Stimulated activated naive CD8-positive, alpha-beta T cell treated with anti-CD3 and anti-CD28 coated beads, Interleukin-15, amount 100 ng/mL, for 72 hours (primary cell): ENCODE results near the gene NME5.

Experiments used
- ATAC-seq: fragments of 150-1000 bp; cut with Tn5 transposase; 2 replicates; pipeline ENCODE4 v1.10.0; 2021; ENCODE audit warnings: mild to moderate bottlenecking, moderate library complexity
- DNase-seq, 2 donors: peaks; one replicate each; pipeline ENCODE4 v3.0.0; 2021 to 2022
- H3K27ac Mint-ChIP-seq, 2 donors: one replicate each; pipeline ENCODE4 v1.8.0; 2022; ENCODE audit warnings: mild to moderate bottlenecking in 2 of 2, mixed read lengths in 2 of 2, moderate library complexity in 2 of 2
- H3K27me3 Mint-ChIP-seq: one replicate; pipeline ENCODE4 v1.8.0; 2022; ENCODE audit warnings: mixed read lengths
- H3K4me1 Mint-ChIP-seq: one replicate; pipeline ENCODE4 v1.8.0; 2022; ENCODE audit warnings: mild to moderate bottlenecking, mixed read lengths
- H3K4me3 Mint-ChIP-seq, 2 donors: one replicate each; pipeline ENCODE4 v1.8.0; 2022; ENCODE audit warnings: mild to moderate bottlenecking in 2 of 2, mixed read lengths in 2 of 2, moderate library complexity in 1 of 2
- H3K9me3 Mint-ChIP-seq, 2 donors: one replicate each; pipeline ENCODE4 v1.8.0; 2022; ENCODE audit warnings: mixed read lengths in 2 of 2

Gene NME5, protein sequence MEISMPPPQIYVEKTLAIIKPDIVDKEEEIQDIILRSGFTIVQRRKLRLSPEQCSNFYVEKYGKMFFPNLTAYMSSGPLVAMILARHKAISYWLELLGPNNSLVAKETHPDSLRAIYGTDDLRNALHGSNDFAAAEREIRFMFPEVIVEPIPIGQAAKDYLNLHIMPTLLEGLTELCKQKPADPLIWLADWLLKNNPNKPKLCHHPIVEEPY

DNA sequence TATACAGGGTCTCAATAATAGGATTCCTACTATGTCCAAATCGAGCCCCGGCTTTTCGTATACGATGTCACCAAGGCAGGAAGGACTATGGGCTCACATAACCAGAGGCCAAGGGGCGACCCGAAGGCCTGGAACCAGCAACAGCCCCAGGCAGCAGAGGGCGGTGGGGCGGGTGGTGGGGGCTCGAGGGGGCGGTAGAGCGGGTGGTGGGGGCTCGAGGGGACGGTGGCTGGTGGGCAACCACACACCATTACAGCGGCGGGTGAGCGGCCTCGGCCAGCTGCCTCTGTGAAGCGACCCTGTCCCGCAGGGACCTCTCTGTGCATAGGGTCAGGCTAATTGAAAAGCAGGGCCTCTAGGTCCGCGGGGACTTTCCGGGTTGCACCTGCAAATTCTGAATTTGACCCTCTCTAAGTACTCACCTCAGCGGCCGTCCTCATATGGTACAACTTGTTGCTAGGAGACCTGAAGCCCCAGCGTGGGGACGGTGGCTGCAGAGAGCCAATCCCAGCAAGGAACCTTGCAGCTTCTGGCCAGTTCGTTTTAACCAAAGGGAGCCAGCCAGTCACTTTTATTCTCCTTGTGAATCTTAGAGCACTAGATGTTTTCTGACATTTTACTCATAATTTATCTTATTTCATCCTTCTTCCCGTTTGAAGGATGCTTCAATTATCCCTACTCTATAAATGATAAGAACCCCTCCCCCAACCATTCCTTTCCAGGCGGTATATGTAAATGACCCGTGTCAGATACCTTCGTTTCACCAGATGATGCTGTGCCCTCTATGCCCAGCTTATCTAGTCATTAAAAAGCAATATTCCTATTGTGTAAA is at the start of gene NME5:
Gene NME5 (minus strand): TSS at position 480 of the 832 bp plus-strand sequence. CDS start 648 bp downstream, outside the sequence.
- H3K4me1 Mint-ChIP-seq: no peaks in the 10 kb centered on the region
- H3K9me3 Mint-ChIP-seq: no peaks in the 10 kb centered on the region
- H3K4me3 Mint-ChIP-seq: peak within 1 kb of the TSS; percentile 32 to 49
- peak in 1 of 2 donors; percentile 16 for DNase-seq
- ATAC-seq: peak; percentile 58
- H3K27me3 Mint-ChIP-seq: peaks cover 12% of the 10 kb centered on the region
- H3K27ac Mint-ChIP-seq: no peak within 1 kb of the TSS

DNA sequence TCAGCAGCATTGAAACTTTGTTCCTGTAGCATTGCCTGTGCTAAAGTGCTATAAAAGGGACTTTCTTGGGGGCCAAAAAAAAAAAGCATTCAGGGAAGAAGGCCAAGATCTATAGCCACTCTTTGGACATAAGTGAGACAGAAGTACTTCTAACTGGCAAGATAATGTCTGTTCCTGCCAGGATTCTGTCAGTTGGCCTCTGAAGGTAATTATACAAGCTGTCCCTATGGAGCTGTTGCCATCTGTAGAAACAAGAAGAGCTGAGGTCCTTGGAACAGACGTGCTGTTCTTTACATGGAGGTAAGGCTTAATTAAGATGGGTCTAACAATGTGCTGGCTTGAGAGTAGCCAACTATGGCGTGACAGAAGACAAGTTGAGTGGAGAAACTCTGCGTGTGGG is 49.4 kb upstream of the NME5 start:
- H3K9me3 Mint-ChIP-seq: no peaks in the 10 kb centered on the region

DNA sequence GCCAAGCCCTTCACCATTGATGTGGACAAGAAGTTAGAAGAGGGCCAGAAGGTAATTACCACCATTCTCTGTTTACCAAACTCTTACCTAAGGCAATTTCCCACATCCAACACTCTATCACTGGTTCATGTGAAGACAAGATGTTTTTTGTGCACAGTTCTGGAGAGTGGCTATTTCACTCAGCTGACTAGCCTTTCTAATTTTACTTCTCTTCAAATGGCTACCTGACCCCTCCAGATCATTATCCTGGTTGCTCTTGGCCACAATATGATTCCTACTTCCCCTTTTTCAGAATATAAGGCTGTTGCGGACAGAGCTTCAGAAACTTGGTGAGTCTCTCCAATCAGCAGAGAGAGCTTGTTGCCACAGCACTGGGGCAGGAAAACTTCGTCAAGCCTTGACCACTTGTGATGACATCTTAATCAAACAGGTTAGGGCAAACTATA is 46.8 kb upstream of the NME5 start:
- ATAC-seq (no peak), DNase-seq (no peak)
- Mint-ChIP-seq H3K27me3 (no peaks in the 10 kb centered on the region), H3K4me3 (no peak overlapping the region), H3K27ac (peak overlapping the region in 1 of 2 donors; percentile 9), H3K4me1 (no peaks in the 10 kb centered on the region), H3K9me3 (no peaks in the 10 kb centered on the region)

More for the DNA sequence above, 49.4 kb upstream of the NME5 start:
- DNase-seq: no peak
- H3K4me3 Mint-ChIP-seq: no peak overlapping the region
- no peaks in the 10 kb centered on the region for H3K4me1 Mint-ChIP-seq
- H3K27ac Mint-ChIP-seq: peak overlapping the region; percentile 16 to 22
- ATAC-seq: no peak
- no peaks in the 10 kb centered on the region for H3K27me3 Mint-ChIP-seq

DNA sequence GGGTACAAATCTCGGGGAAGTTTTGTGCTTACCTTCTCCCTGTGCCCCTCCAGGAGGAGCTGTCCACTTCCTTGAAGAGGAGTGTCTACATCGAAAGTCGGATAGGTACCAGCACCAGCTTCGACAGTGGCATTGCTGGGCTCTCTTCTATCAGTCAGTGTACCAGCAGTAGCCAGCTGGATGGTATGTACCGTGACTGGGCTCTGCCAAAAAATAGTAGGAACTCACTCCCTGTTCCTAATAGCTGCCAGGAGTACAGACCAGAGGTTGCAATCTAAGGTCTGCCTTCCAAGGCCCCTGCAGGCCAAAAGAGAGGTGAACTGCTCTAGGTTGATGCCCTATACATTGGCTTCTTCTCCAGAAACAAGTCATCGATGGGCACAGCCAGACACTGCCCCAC is 43.6 kb upstream of the NME5 start:
- no peaks in the 10 kb centered on the region for H3K9me3 Mint-ChIP-seq
- no peak overlapping the region for H3K27ac Mint-ChIP-seq
- ATAC-seq (no peak), DNase-seq (no peak)
- H3K4me1 Mint-ChIP-seq: peaks cover under 1% of the 10 kb centered on the region
- no peaks in the 10 kb centered on the region for H3K27me3 Mint-ChIP-seq
- H3K4me3 Mint-ChIP-seq: no peak overlapping the region

DNA sequence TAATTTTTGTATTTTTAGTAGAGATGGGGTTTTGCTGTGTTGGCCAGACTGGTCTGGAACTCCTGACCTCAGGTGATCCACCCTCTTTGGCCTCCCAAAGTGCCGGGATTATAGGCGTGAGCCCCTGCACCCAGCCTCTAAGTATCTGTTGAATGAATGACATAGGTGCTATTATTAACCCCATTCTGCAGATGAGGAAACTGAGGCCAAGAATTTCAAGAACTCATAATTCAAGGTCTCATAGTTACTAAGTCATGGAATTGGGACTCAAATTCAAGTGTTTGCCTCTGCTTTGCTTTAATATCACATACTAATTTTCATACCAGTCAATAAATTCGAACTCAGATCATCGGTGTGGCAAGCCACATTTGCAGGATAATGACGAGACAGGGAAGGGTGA is 41.6 kb upstream of the NME5 start:
- no peak for DNase-seq
- no peak for ATAC-seq
- H3K27ac Mint-ChIP-seq: peak overlapping the region in 1 of 2 donors; percentile 53
- peaks cover 9% of the 10 kb centered on the region for H3K4me1 Mint-ChIP-seq
- no peaks in the 10 kb centered on the region for H3K9me3 Mint-ChIP-seq
- H3K27me3 Mint-ChIP-seq: no peaks in the 10 kb centered on the region
- peak overlapping the region in 1 of 2 donors; percentile 26 for H3K4me3 Mint-ChIP-seq

DNA sequence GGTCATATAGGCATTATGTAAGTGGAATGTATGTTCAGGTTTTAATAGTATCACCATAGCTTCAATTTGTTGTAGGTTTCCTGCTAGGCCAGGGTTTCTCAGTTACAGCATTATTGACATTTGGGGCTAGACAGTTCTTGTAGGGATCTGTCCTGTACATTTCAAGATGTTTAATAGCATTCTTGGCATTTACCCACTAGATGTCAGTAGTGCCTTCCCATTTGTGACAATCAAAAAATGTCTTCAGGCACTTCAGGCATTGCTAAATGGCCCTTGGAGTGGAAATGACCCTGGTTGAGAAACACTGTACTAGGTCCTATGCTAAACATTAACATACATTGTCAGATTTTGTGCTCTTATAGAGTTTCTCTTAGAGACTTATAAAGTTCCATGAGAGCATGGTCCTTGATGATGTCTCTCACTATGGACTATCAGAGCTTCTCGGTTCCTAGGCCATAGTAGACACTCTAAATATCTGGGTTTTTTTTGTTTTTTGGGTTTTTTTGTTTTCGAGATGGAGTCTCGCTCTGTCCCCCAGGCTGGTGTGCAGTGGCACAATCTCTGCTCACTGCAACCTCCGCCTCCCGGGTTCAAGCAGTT is 41.1 kb upstream of the NME5 start:
- Mint-ChIP-seq H3K4me3 (no peak overlapping the region), H3K4me1 (peaks cover 9% of the 10 kb centered on the region), H3K27me3 (no peaks in the 10 kb centered on the region), H3K9me3 (no peaks in the 10 kb centered on the region), H3K27ac (peak overlapping the region; percentile 19 to 64)
- peak; percentile 18 to 19 for DNase-seq
- peak; percentile 49 for ATAC-seq

DNA sequence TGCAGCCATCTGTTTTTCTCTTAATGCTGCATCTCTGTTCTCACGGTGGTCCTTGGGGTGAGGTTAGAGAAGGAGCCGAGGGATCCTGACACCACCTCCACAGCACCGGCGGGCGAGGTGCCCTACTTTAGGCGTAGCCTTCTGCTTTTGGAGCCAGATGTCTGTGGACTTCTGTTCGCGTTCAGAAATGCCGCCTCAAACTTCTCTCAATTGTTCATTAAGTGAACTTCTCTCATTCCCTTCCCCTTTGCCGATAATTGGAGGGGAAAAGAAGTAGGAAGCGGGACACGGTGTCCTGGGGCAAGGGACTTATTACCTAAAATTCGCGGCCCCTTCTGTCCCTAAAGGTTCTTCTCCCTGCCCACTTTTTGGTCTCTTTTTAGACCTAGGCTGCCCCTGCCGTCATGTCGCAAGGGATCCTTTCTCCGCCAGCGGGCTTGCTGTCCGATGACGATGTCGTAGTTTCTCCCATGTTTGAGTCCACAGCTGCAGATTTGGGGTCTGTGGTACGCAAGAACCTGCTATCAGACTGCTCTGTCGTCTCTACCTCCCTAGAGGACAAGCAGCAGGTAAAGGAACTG is 40.1 kb upstream of the NME5 start:
- Mint-ChIP-seq H3K27ac (peak overlapping the region in 1 of 2 donors; percentile 64), H3K27me3 (no peaks in the 10 kb centered on the region), H3K9me3 (no peaks in the 10 kb centered on the region), H3K4me1 (peaks cover 9% of the 10 kb centered on the region), H3K4me3 (no peak overlapping the region)
- ATAC-seq: no peak
- DNase-seq: peak; percentile 16 to 22

DNA sequence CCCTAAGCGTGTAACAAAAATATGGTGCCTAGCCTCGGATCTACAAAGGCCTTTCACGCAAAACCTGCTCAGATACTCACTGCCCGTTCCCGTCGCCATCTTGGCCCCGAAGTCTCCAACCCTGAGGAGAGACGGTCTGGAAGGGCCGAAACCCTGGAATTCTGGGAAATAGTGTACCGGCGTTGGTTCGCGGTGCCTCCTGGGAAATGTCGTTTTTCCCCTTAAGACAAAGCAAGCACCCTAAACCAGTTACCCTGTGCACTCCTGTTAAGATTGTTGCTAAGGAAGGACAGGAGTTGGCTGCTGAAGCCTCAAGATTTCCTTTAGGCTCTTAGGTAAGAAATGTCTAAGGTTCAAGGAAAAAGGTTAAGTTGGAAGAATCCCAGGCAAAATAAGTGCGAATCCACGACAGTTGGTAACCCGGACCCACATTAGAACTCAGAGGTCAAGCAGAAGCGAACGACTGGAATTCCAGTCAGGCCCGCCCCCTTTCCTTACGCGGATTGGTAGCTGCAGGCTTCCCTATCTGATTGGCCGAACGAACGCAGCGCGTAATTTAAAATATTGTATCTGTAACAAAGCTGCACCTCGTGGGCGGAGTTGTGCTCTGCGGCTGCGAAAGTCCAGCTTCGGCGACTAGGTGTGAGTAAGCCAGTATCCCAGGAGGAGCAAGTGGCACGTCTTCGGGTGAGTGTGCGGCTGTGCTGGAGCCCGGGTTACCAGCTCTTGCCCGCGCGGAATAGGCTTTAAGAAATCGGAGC is 39.5 kb upstream of the NME5 start, which contains the start of the genes BRD8 and KIF20A:
Gene BRD8 (minus strand): TSS at position 115 of the 761 bp plus-strand sequence. CDS start 16 bp downstream, at position 99.
Gene KIF20A (plus strand): TSS at position 597 of the 761 bp plus-strand sequence. CDS start 569 bp downstream, outside the sequence.
- no peak within 1 kb of the TSS for H3K4me3 Mint-ChIP-seq
- DNase-seq: peak; percentile 80 to 89
- peaks cover 9% of the 10 kb centered on the region for H3K4me1 Mint-ChIP-seq
- peak; percentile 92 for ATAC-seq
- H3K27me3 Mint-ChIP-seq: no peaks in the 10 kb centered on the region
- no peaks in the 10 kb centered on the region for H3K9me3 Mint-ChIP-seq
- peak within 1 kb of the TSS in 1 of 2 donors; percentile 64 for H3K27ac Mint-ChIP-seq

DNA sequence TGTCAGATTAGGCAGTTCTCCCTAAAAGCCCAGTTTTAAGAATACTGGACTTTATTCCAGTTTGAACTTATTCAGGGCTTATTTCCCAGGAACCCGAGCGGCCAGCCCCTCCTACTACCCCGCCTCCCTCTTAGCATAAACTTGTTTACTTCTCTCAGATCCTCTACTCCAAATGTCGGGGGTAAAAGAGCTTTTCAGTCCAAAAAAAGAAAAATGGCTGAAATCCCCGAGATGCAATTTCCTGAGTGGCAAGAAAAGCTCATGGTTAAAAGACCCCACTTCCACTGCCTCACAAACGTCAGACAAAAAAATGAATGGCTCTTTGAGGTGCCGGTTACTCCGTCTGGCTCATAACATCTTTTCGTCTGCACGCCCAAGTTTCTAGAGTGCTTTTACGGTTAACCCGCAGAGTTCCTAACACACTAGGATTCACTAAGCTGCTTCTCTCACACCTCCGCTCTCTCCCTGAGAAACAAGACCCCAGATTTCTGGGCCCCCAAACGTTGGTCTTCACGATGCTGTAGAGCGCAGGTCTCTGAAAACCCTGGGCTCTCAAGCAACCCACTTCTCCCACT is 38.8 kb upstream of the NME5 start:
- Mint-ChIP-seq H3K27ac (no peak overlapping the region), H3K4me1 (peaks cover 9% of the 10 kb centered on the region), H3K9me3 (no peaks in the 10 kb centered on the region), H3K4me3 (no peak overlapping the region), H3K27me3 (no peaks in the 10 kb centered on the region)
- ATAC-seq (peak; percentile 31), DNase-seq (peak in 1 of 2 donors; percentile 15)

DNA sequence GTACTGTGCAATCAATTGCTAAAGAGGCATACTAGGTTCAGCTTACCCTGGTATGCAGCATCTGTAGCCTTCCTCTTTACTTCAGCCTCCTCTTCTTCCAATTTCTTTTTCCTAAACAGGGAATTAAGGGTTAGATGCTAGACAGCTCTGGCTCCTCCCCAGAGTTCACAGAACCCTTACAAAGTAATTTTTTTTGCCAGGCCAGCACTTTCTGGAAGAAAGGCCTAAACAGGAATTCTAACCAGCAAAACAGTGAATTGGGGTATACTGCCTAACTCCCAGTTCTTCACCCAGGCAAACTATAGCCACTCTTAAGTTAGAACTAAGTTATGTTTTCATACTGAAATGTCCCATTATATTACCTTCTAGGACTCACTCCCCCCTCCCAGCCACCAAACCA is 31.1 kb upstream of the NME5 start:
- no peak for DNase-seq
- Mint-ChIP-seq H3K27me3 (no peaks in the 10 kb centered on the region), H3K4me3 (no peak overlapping the region), H3K4me1 (no peaks in the 10 kb centered on the region), H3K27ac (peak overlapping the region in 1 of 2 donors; percentile 19), H3K9me3 (no peaks in the 10 kb centered on the region)
- ATAC-seq: no peak

DNA sequence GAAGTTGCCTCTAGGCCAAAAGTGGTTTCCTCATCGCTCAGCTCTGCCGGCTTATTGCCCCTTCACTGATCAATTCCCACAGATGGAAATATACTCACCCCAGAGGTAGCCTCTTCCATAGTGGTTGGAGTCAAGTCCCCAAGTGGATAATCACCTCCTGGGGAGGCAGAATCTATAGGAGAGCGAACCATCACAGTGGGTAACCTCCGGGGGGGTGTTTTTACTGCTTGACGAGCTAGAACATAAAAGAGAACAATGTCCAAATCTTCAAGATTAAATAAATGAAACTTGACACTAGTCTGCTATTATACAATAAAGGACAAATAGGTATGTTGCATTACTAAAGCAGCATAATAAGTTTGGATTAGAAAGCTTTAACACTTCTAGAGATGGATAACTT is 29.9 kb upstream of the NME5 start:
- Mint-ChIP-seq H3K9me3 (no peaks in the 10 kb centered on the region), H3K4me3 (no peak overlapping the region), H3K27ac (no peak overlapping the region), H3K27me3 (no peaks in the 10 kb centered on the region), H3K4me1 (no peaks in the 10 kb centered on the region)
- ATAC-seq (no peak), DNase-seq (no peak)

DNA sequence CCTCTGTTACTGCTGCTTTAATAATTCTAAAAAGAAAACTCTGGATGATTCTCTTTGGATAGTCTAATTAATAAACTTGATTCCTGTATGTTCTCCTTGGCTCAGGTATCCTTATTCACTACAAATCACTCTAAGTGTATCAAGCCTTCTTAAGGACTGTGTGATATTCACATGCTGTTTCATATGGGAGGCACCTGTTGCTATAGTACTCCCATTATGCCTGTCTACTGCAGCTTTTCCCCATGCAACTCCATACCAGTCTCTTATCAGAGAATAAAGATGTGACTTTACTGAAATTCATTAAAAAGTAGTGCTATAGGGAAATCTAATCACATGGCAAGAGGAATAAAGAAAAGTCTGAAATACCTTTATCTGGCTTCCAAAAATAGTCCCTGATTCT is 24.5 kb upstream of the NME5 start:
- no peaks in the 10 kb centered on the region for H3K27me3 Mint-ChIP-seq
- DNase-seq: no peak
- H3K9me3 Mint-ChIP-seq: no peaks in the 10 kb centered on the region
- no peaks in the 10 kb centered on the region for H3K4me1 Mint-ChIP-seq
- no peak overlapping the region for H3K4me3 Mint-ChIP-seq
- ATAC-seq: no peak
- H3K27ac Mint-ChIP-seq: no peak overlapping the region

DNA sequence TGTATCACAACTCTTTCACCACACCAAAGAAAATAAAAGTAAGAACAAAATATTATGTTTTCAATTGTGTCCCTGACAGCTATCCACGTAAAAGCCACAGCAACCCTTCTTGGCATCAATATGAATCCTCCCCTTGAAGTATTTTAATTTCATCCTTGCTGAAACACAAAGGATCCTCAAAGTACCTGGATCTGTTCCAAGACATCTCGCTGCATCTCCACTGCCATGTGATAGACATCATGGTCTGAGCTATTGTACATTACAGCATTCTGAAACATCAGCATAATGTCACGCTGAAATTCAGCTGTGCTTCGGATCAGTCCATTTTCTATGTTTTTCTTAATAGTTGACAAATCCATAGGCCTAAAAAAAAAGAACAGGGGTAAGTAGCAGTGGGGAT is 21.5 kb upstream of the NME5 start:
- Mint-ChIP-seq H3K27ac (no peak overlapping the region), H3K4me1 (no peaks in the 10 kb centered on the region), H3K27me3 (no peaks in the 10 kb centered on the region), H3K9me3 (no peaks in the 10 kb centered on the region), H3K4me3 (no peak overlapping the region)
- no peak for ATAC-seq
- no peak for DNase-seq

DNA sequence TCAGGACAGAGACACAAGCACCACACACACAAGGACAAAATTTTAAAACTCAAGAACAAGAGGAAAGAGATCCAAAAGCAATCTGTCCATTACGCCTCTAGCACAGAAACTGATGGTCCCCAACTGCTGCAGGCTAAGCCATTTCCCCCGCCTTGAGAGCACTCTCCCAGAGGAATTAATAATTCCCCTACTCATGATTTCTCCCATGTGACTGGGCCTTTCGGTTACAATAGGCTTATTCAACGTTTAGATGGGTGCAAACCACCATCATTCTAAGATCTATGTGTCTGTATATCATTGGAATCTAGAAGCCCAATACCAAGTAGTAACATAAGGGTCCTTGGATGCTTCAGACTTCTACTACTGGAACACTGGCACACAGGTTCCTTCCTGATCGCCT is 20.4 kb upstream of the NME5 start:
- DNase-seq: no peak
- Mint-ChIP-seq H3K4me3 (no peak overlapping the region), H3K4me1 (no peaks in the 10 kb centered on the region), H3K27ac (no peak overlapping the region), H3K27me3 (no peaks in the 10 kb centered on the region), H3K9me3 (no peaks in the 10 kb centered on the region)
- no peak for ATAC-seq

DNA sequence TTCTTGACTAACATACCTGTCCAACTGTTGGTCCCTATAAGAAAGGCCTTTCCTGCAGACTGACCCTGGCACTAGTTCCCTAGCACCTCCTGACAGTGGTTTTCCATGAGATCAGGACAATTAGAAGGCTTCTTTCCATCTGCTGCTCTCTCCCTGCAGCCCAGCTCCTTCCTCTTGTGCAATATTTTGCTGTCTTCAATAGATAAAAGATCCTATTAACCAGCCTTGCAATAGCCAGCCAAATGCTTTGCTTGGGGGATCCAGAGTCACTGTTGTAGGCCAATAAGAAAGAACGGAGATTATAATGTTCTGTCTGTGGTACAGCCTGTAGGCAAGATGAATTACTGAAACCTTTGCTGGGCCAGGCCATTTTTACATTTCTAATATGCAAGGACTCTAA is 18.4 kb upstream of the NME5 start:
- DNase-seq: no peak
- Mint-ChIP-seq H3K27me3 (no peaks in the 10 kb centered on the region), H3K27ac (no peak overlapping the region)

More for the DNA sequence above, 18.4 kb upstream of the NME5 start:
- H3K9me3 Mint-ChIP-seq: no peaks in the 10 kb centered on the region
- no peaks in the 10 kb centered on the region for H3K4me1 Mint-ChIP-seq
- no peak for ATAC-seq
- H3K4me3 Mint-ChIP-seq: no peak overlapping the region
